ENCODE data around the gene REC8. TPM values are rescaled to one million over a fixed set of nuclear protein-coding genes. Genes with fewer than 3 reads are reported as not detected.

The REC8 gene
- total and polyA plus RNA-seq, 2 of the 13 experiments (the other 11 are each of a cell fraction or from before 2014, with no cell fraction given) = 3.4 to 14.7 TPM

DNA sequence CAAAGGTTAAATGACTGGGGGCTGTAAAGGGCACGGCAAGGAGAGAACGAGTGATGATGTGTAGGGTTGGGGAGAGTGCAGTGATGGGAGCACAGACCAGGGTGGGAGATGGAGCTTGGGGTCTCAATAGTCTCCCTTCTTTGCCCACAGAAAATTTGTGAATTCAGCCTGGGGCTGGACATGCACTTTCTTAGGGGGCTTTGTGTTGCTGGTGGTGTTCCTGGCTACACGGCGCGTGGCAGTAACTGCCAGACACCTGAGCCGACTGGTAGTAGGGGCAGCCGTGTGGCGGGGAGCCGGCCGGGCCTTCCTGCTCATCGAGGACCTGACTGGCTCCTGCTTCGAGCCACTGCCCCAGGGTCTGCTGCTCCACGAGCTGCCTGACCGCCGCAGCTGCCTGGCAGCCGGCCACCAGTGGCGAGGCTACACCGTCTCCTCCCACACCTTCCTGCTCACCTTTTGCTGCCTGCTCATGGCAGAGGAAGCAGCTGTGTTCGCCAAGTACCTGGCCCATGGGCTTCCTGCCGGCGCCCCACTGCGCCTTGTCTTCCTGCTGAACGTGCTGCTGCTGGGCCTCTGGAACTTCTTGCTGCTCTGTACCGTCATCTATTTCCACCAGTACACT, 39.7 kb upstream of the REC8 start (continued):
- TF ChIP-seq, protein P1, sequence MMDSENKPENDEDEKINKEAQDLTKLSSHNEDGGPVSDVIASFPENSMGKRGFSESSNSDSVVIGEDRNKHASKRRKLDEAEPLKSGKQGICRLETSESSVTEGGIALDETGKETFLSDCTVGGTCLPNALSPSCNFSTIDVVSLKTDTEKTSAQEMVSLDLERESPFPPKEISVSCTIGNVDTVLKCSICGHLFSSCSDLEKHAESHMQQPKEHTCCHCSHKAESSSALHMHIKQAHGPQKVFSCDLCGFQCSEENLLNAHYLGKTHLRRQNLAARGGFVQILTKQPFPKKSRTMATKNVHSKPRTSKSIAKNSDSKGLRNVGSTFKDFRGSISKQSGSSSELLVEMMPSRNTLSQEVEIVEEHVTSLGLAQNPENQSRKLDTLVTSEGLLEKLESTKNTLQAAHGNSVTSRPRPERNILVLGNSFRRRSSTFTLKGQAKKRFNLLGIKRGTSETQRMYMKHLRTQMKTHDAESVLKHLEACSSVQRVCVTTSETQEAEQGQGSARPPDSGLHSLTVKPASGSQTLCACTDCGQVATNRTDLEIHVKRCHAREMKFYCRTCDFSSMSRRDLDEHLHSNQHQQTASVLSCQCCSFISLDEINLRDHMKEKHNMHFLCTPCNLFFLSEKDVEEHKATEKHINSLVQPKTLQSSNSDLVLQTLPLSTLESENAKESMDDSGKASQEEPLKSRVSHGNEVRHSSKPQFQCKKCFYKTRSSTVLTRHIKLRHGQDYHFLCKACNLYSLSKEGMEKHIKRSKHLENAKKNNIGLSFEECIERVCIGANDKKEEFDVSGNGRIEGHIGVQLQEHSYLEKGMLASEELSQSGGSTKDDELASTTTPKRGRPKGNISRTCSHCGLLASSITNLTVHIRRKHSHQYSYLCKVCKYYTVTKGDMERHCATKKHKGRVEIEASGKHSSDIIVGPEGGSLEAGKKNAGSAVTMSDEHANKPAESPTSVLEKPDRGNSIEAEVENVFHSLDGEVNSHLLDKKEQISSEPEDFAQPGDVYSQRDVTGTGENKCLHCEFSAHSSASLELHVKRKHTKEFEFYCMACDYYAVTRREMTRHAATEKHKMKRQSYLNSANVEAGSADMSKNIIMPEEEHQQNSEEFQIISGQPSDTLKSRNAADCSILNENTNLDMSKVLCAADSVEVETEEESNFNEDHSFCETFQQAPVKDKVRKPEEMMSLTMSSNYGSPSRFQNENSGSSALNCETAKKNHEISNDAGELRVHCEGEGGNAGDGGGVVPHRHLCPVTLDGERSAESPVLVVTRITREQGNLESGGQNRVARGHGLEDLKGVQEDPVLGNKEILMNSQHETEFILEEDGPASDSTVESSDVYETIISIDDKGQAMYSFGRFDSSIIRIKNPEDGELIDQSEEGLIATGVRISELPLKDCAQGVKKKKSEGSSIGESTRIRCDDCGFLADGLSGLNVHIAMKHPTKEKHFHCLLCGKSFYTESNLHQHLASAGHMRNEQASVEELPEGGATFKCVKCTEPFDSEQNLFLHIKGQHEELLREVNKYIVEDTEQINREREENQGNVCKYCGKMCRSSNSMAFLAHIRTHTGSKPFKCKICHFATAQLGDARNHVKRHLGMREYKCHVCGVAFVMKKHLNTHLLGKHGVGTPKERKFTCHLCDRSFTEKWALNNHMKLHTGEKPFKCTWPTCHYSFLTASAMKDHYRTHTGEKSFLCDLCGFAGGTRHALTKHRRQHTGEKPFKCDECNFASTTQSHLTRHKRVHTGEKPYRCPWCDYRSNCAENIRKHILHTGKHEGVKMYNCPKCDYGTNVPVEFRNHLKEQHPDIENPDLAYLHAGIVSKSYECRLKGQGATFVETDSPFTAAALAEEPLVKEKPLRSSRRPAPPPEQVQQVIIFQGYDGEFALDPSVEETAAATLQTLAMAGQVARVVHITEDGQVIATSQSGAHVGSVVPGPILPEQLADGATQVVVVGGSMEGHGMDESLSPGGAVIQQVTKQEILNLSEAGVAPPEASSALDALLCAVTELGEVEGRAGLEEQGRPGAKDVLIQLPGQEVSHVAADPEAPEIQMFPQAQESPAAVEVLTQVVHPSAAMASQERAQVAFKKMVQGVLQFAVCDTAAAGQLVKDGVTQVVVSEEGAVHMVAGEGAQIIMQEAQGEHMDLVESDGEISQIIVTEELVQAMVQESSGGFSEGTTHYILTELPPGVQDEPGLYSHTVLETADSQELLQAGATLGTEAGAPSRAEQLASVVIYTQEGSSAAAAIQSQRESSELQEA (CRISPR knock-in tag; IDR thresholded peaks at IDR 0.05; ENCODE audit: not compliant biosample characterization) = no peak
- TF ChIP-seq, protein P2, sequence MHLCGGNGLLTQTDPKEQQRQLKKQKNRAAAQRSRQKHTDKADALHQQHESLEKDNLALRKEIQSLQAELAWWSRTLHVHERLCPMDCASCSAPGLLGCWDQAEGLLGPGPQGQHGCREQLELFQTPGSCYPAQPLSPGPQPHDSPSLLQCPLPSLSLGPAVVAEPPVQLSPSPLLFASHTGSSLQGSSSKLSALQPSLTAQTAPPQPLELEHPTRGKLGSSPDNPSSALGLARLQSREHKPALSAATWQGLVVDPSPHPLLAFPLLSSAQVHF (CRISPR knock-in tag; IDR thresholded peaks at IDR 0.05) = no peak
- TF ChIP-seq FOXC1 (CRISPR knock-in tag; IDR thresholded peaks at IDR 0.05; ENCODE audit: borderline replicate concordance) (no peak), DRAP1 (CRISPR knock-in tag; IDR thresholded peaks at IDR 0.05) (no peak), NONO (IDR thresholded peaks at IDR 0.05) (no peak), NONO (CRISPR knock-in tag; conservative IDR thresholded peaks at IDR 0.05) (no peak), ZNF788 (CRISPR knock-in tag; IDR thresholded peaks at IDR 0.05; ENCODE audit: borderline replicate concordance) (peak; percentile 45; the same call in 1 of the 2 replicates), TCF7 (IDR thresholded peaks at IDR 0.05; ENCODE audit: low read depth) (no peak), ZNF782 (CRISPR knock-in tag; IDR thresholded peaks at IDR 0.05; ENCODE audit: borderline replicate concordance) (no peak), NKX3-1 (CRISPR knock-in tag; IDR thresholded peaks at IDR 0.05) (no peak), PBX2 (CRISPR knock-in tag; IDR thresholded peaks at IDR 0.05) (no peak), ZNF839 (CRISPR knock-in tag; IDR thresholded peaks at IDR 0.05; ENCODE audit: borderline replicate concordance) (peak; percentile 61; the same call in 1 of the 2 replicates), ZNF256 (CRISPR knock-in tag; conservative IDR thresholded peaks at IDR 0.05) (0 out of 2 replicates have a peak, but pooled peaks have one; percentile 42), ZNF652 (CRISPR knock-in tag; IDR thresholded peaks at IDR 0.05; ENCODE audit: borderline replicate concordance, low read depth) (no peak), MED13 (CRISPR knock-in tag; IDR thresholded peaks at IDR 0.05) (0 out of 2 replicates have a peak, but pooled peaks have one; percentile 40)
- TF ChIP-seq, protein P3, sequence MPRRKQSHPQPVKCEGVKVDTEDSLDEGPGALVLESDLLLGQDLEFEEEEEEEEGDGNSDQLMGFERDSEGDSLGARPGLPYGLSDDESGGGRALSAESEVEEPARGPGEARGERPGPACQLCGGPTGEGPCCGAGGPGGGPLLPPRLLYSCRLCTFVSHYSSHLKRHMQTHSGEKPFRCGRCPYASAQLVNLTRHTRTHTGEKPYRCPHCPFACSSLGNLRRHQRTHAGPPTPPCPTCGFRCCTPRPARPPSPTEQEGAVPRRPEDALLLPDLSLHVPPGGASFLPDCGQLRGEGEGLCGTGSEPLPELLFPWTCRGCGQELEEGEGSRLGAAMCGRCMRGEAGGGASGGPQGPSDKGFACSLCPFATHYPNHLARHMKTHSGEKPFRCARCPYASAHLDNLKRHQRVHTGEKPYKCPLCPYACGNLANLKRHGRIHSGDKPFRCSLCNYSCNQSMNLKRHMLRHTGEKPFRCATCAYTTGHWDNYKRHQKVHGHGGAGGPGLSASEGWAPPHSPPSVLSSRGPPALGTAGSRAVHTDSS (CRISPR knock-in tag; conservative IDR thresholded peaks at IDR 0.05) = 0 out of 2 replicates have a peak, but pooled peaks have one; percentile 53

All from HepG2 (cell line).